ENCODE measurements around the gene NXF1. TPM values are rescaled to one million over a fixed set of nuclear protein-coding genes. Genes with fewer than 3 reads are reported as not detected.
"Not testable (repeated sequence)": the region's sequence is repeated elsewhere in the genome, so short reads cannot be mapped to it uniquely, and the experiment has no call there.

The NXF1 gene
- total and polyA plus RNA-seq, 4 donors: 17.3 to 38.3 (median 32.7) TPM

GRCh38 chr11:62770778-62771143, 34.5 kb downstream of the NXF1 start:
- Histone ChIP-seq H3K36me3 (ENCODE audit: control insufficient read depth in 4 of 4, insufficient read depth in 3 of 4, low read depth in 1 of 4, low read length in 3 of 4) (peaks cover 2 to 23% (median 11%) of the 10 kb centered on the region in 4 donors), H3K27me3 (ENCODE audit: control insufficient read depth in 4 of 4, insufficient read depth in 4 of 4, low read length in 3 of 4) (no peaks in the 10 kb centered on the region), H3K9me3 (ENCODE audit: control insufficient read depth in 4 of 4, low read length in 3 of 4) (no peaks in the 10 kb centered on the region), H3K4me1 (ENCODE audit: control insufficient read depth in 4 of 4, insufficient read depth in 4 of 4, low read length in 3 of 4) (peaks cover 4 to 23% (median 17%) of the 10 kb centered on the region in 4 donors), H3K9ac (ENCODE audit: low read depth in 1 of 2, low read length in 2 of 2) (peak overlapping the region; percentile 35 to 57), H3K4me3 (ENCODE audit: low read depth in 1 of 3, low read length in 3 of 3) (peak overlapping the region; percentile 66 to 70 (median 68)), H3K27ac (ENCODE audit: low read depth in 1 of 2, low read length in 2 of 2) (peak overlapping the region; percentile 94)
- WGBS: under 1% methylated on average over 18 of the region's 18 CpGs
- TF ChIP-seq GABPA (IDR thresholded peaks at IDR 0.05 in 1 of 2, conservative IDR thresholded peaks at IDR 0.05 in 1 of 2): peak in 1 of 2 donors; percentile 41
- TF ChIP-seq HNF4A (conservative IDR thresholded peaks at IDR 0.05): no peak
- peak; percentile 51 for DNase-seq (ENCODE audit: low spot score)

GRCh38 chr11:62760867-62761227, 44.4 kb downstream of the NXF1 start:
- WGBS: 35% methylated on average over 9 of the region's 9 CpGs

DNA sequence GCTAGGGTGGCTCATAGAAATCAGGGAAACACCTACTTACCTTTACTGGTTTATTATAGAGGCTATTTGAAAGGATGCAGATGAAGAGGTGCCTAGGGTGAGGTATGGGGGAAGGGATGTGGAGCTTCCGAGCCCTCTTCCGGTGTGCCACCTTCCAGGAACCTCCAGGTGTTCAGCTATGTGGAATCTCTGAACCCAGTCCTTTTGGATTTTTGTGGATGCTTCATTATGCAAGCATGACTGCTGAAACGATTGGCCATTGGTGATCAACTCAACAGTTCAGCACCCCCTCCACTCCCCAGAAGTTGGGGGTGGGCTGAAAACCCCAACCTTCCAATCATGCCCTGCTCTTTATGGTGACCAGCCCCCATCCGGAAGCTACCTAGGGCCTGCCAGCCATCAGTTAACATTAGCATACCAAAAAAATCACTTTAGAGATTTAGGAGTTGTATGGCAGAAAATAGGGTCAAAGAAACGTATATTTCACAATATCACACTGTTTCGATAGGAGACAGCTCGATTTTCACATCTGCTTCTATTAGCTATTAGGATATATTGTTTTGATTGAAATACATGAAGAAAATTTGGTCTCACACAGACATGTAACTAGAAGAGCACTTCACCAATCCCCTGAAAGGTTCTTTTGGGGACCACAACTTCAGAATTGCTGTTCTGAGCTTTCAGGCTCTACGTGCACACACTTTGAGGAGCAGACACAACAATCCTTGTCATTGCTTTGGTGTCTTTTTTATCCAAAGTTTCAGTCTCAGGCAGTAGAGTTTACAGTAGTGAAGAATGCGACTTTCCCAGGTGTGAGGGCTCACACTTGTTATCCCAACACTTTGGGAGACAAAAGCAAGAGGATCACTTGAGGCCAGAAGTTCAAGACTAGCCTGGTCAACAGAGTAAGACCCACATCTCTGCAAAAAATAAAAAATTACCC, 47.1 kb downstream of the NXF1 start:
- no peak overlapping the region for H3K9ac ChIP-seq (ENCODE audit: low read depth in 1 of 2, low read length in 2 of 2)
- 77% methylated on average over 9 of the region's 9 CpGs for WGBS
- TF ChIP-seq, protein P1, sequence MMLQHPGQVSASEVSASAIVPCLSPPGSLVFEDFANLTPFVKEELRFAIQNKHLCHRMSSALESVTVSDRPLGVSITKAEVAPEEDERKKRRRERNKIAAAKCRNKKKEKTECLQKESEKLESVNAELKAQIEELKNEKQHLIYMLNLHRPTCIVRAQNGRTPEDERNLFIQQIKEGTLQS (IDR thresholded peaks at IDR 0.05): no peak
- TF ChIP-seq EGR1 (IDR thresholded peaks at IDR 0.05; ENCODE audit: low read depth in 2 of 2): no peak
- no peak for TF ChIP-seq YY1 (IDR thresholded peaks at IDR 0.05)
- TF ChIP-seq HNF4A (conservative IDR thresholded peaks at IDR 0.05): no peak
- TF ChIP-seq HNF4G (IDR thresholded peaks at IDR 0.05): no peak
- TF ChIP-seq NR2F2 (IDR thresholded peaks at IDR 0.05): no peak
- TF ChIP-seq, protein P2, sequence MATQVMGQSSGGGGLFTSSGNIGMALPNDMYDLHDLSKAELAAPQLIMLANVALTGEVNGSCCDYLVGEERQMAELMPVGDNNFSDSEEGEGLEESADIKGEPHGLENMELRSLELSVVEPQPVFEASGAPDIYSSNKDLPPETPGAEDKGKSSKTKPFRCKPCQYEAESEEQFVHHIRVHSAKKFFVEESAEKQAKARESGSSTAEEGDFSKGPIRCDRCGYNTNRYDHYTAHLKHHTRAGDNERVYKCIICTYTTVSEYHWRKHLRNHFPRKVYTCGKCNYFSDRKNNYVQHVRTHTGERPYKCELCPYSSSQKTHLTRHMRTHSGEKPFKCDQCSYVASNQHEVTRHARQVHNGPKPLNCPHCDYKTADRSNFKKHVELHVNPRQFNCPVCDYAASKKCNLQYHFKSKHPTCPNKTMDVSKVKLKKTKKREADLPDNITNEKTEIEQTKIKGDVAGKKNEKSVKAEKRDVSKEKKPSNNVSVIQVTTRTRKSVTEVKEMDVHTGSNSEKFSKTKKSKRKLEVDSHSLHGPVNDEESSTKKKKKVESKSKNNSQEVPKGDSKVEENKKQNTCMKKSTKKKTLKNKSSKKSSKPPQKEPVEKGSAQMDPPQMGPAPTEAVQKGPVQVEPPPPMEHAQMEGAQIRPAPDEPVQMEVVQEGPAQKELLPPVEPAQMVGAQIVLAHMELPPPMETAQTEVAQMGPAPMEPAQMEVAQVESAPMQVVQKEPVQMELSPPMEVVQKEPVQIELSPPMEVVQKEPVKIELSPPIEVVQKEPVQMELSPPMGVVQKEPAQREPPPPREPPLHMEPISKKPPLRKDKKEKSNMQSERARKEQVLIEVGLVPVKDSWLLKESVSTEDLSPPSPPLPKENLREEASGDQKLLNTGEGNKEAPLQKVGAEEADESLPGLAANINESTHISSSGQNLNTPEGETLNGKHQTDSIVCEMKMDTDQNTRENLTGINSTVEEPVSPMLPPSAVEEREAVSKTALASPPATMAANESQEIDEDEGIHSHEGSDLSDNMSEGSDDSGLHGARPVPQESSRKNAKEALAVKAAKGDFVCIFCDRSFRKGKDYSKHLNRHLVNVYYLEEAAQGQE (IDR thresholded peaks at IDR 0.05): no peak
- TF ChIP-seq FOXA2 (IDR thresholded peaks at IDR 0.05): no peak
- TF ChIP-seq RXRA (IDR thresholded peaks at IDR 0.05): no peak
- TF ChIP-seq, protein P3, sequence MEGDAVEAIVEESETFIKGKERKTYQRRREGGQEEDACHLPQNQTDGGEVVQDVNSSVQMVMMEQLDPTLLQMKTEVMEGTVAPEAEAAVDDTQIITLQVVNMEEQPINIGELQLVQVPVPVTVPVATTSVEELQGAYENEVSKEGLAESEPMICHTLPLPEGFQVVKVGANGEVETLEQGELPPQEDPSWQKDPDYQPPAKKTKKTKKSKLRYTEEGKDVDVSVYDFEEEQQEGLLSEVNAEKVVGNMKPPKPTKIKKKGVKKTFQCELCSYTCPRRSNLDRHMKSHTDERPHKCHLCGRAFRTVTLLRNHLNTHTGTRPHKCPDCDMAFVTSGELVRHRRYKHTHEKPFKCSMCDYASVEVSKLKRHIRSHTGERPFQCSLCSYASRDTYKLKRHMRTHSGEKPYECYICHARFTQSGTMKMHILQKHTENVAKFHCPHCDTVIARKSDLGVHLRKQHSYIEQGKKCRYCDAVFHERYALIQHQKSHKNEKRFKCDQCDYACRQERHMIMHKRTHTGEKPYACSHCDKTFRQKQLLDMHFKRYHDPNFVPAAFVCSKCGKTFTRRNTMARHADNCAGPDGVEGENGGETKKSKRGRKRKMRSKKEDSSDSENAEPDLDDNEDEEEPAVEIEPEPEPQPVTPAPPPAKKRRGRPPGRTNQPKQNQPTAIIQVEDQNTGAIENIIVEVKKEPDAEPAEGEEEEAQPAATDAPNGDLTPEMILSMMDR (IDR thresholded peaks at IDR 0.05; ENCODE audit: low read depth, low read length, missing input control): no peak
- TF ChIP-seq, protein P4, sequence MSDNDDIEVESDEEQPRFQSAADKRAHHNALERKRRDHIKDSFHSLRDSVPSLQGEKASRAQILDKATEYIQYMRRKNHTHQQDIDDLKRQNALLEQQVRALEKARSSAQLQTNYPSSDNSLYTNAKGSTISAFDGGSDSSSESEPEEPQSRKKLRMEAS (IDR thresholded peaks at IDR 0.05): no peak
- no peak for TF ChIP-seq ZBTB33 (IDR thresholded peaks at IDR 0.05)
- TF ChIP-seq SP1 (IDR thresholded peaks at IDR 0.05): no peak
- TF ChIP-seq FOXA1 (IDR thresholded peaks at IDR 0.05): no peak
- TF ChIP-seq RAD21 (IDR thresholded peaks at IDR 0.05): no peak
- no peak for TF ChIP-seq GABPA (IDR thresholded peaks at IDR 0.05 in 1 of 2, conservative IDR thresholded peaks at IDR 0.05 in 1 of 2)
- TF ChIP-seq JUND (IDR thresholded peaks at IDR 0.05): no peak
- TF ChIP-seq TAF1 (conservative IDR thresholded peaks at IDR 0.05): no peak

More at GRCh38 chr11:62760867-62761227, 44.4 kb downstream of the NXF1 start:
- H3K4me3 ChIP-seq (ENCODE audit: low read depth in 1 of 3, low read length in 3 of 3): peak overlapping the region in 1 of 3 donors; percentile 14
- not testable (repeated sequence) for H3K9me3 ChIP-seq (ENCODE audit: control insufficient read depth in 4 of 4, low read length in 3 of 4); H3K27ac ChIP-seq (ENCODE audit: low read depth in 1 of 2, low read length in 2 of 2); H3K36me3 ChIP-seq (ENCODE audit: control insufficient read depth in 4 of 4, insufficient read depth in 3 of 4, low read depth in 1 of 4, low read length in 3 of 4); DNase-seq (ENCODE audit: low spot score); H3K9ac ChIP-seq (ENCODE audit: low read depth in 1 of 2, low read length in 2 of 2); H3K27me3 ChIP-seq (ENCODE audit: control insufficient read depth in 4 of 4, insufficient read depth in 4 of 4, low read length in 3 of 4)
- H3K4me1 ChIP-seq (ENCODE audit: control insufficient read depth in 4 of 4, insufficient read depth in 4 of 4, low read length in 3 of 4): peaks cover 0 to 14% (median 12%) of the 10 kb centered on the region in 4 donors

More for the DNA sequence above, 47.1 kb downstream of the NXF1 start:
- H3K36me3 ChIP-seq (ENCODE audit: control insufficient read depth in 4 of 4, insufficient read depth in 3 of 4, low read depth in 1 of 4, low read length in 3 of 4): no peaks in the 10 kb centered on the region
- no peaks in the 10 kb centered on the region for H3K9me3 ChIP-seq (ENCODE audit: control insufficient read depth in 4 of 4, low read length in 3 of 4)
- H3K27me3 ChIP-seq (ENCODE audit: control insufficient read depth in 4 of 4, insufficient read depth in 4 of 4, low read length in 3 of 4): no peaks in the 10 kb centered on the region
- H3K27ac ChIP-seq (ENCODE audit: low read depth in 1 of 2, low read length in 2 of 2): no peak overlapping the region
- H3K4me3 ChIP-seq (ENCODE audit: low read depth in 1 of 3, low read length in 3 of 3): no peak overlapping the region
- peaks cover 3 to 21% (median 18%) of the 10 kb centered on the region in 4 donors for H3K4me1 ChIP-seq (ENCODE audit: control insufficient read depth in 4 of 4, insufficient read depth in 4 of 4, low read length in 3 of 4)
- no peak for DNase-seq (ENCODE audit: low spot score)

All from liver (tissue), 9 donors.